WI38 (cell line): ENCODE results near the gene EIF4G3.

Source experiments
- H3K4me3 ChIP-seq: 2 replicates; pipeline ENCODE4 v1.5.1; 2011; ENCODE audit warnings: low read depth, mild to moderate bottlenecking, control low read depth, low read length
- CTCF ChIP-seq: IDR thresholded peaks from 2 replicates; pipeline ENCODE4 v1.5.1; 2012; ENCODE audit warnings: low read depth, mild to moderate bottlenecking, control low read depth, low read length

EIF4G3 gene

GRCh38 chr1:21124846-21125245 lies 51.9 kb downstream of the EIF4G3 start:
- no peak for TF ChIP-seq CTCF

GRCh38 chr1:21123287-21123948 lies 53.3 kb downstream of the EIF4G3 start:
- no peak for TF ChIP-seq CTCF
- no peak overlapping the region for H3K4me3 ChIP-seq

More at GRCh38 chr1:21124846-21125245, 51.9 kb downstream of the EIF4G3 start:
- no peak overlapping the region for H3K4me3 ChIP-seq

- H3K4me3 ChIP-seq, result no peak overlapping the region
- TF ChIP-seq CTCF, result no peak
These were observed 54.8 kb downstream of the EIF4G3 start for GRCh38 chr1:21121764-21122471.

GRCh38 chr1:21118167-21118566 lies 58.5 kb downstream of the EIF4G3 start:
- no peak for TF ChIP-seq CTCF
- H3K4me3 ChIP-seq, result no peak overlapping the region

- no peak overlapping the region for H3K4me3 ChIP-seq
- no peak for TF ChIP-seq CTCF
These were observed 59.1 kb downstream of the EIF4G3 start for GRCh38 chr1:21117597-21118001.

- no peak overlapping the region for H3K4me3 ChIP-seq
- no peak for TF ChIP-seq CTCF
These were observed 59.5 kb downstream of the EIF4G3 start for GRCh38 chr1:21117159-21117558.

- H3K4me3 ChIP-seq, result no peak overlapping the region
- no peak for TF ChIP-seq CTCF
These were observed 61.5 kb downstream of the EIF4G3 start for GRCh38 chr1:21115098-21115760.
